WTC11 (cell line): ENCODE data around the gene GRAP2. TPM values are rescaled to one million over a fixed set of nuclear protein-coding genes. Genes with fewer than 3 reads are reported as not detected.

Source experiments
- ATAC-seq: fragments of 200-7000 bp; cut with Tn5 transposase; 2 replicates; pipeline ENCODE4 v1.10.0; 2021; ENCODE audit warnings: mild to moderate bottlenecking, moderate library complexity
- CTCF ChIA-PET: fragments of 300-600 bp; sonication (Branson Sonifier 250); formaldehyde crosslinking; loops from one replicate; lab custom pipeline; 2021; ENCODE audit warnings: antibody characterized with exemption; lab: Charles Lee
- POLR2A ChIA-PET: fragments of 350-600 bp; sonication (Branson Sonifier 250); formaldehyde crosslinking; loops from one replicate; lab custom pipeline; 2021; ENCODE audit warnings: antibody characterized with exemption; lab: Charles Lee
- DNase-seq: peaks from one replicate; pipeline ENCODE4 v3.0.0; 2021; ENCODE audit warnings: low spot score
- H3K27ac Mint-ChIP-seq: 2 replicates; pipeline ENCODE4 v1.8.0; 2021; ENCODE audit warnings: mixed read lengths
- H3K27me3 Mint-ChIP-seq: 2 replicates; pipeline ENCODE4 v1.8.0; 2021; ENCODE audit warnings: low read depth, mild to moderate bottlenecking, moderate library complexity, mixed read lengths
- H3K36me3 Mint-ChIP-seq: 2 replicates; pipeline ENCODE4 v1.8.0; 2021; ENCODE audit warnings: mixed read lengths
- H3K4me1 Mint-ChIP-seq: 2 replicates; pipeline ENCODE4 v1.8.0; 2022; ENCODE audit warnings: mixed read lengths
- H3K4me3 Mint-ChIP-seq: 2 replicates; pipeline ENCODE4 v1.8.0; 2021; ENCODE audit warnings: mild to moderate bottlenecking, moderate library complexity, mixed read lengths
- H3K9me3 Mint-ChIP-seq: 2 replicates; pipeline ENCODE4 v1.8.0; 2021; ENCODE audit warnings: mixed read lengths
- AR ChIP-seq: fragments of 250-450 bp; sonication (Bioruptor Pico); IDR thresholded peaks from 2 replicates; pipeline ENCODE4 v1.9.0; 2021; ENCODE audit warnings: mild to moderate bottlenecking
- CTCF ChIP-seq: fragments of 200-600 bp; IDR thresholded peaks from 2 replicates; pipeline ENCODE4 v1.8.0; 2022; ENCODE audit warnings: antibody characterized with exemption
- ERG ChIP-seq: fragments of 250-450 bp; sonication (Bioruptor Pico); IDR thresholded peaks from 2 replicates; pipeline ENCODE4 v1.8.0; 2021; ENCODE audit warnings: mild to moderate bottlenecking
- ETV6 ChIP-seq: sonication (generic); formaldehyde crosslinking; IDR thresholded peaks from 2 replicates; pipeline ENCODE4 v1.8.1; 2022; ENCODE audit warnings: mild to moderate bottlenecking, missing genetic modification reagents
- FOXK1 ChIP-seq: sonication (generic); formaldehyde crosslinking; IDR thresholded peaks from 2 replicates; pipeline ENCODE4 v1.8.0; 2022; ENCODE audit warnings: mild to moderate bottlenecking, moderate library complexity, missing genetic modification reagents
- MAX ChIP-seq: sonication (generic); formaldehyde crosslinking; IDR thresholded peaks from 2 replicates; pipeline ENCODE4 v1.8.0; 2022; ENCODE audit warnings: mild to moderate bottlenecking, missing genetic modification reagents
- NR2C2 ChIP-seq: sonication (generic); formaldehyde crosslinking; IDR thresholded peaks from 2 replicates; pipeline ENCODE4 v1.8.0; 2022; ENCODE audit warnings: mild to moderate bottlenecking, missing genetic modification reagents
- SP1 ChIP-seq: sonication (generic); formaldehyde crosslinking; conservative IDR thresholded peaks from 2 replicates; pipeline ENCODE4 v1.8.1; 2022; ENCODE audit warnings: missing genetic modification reagents
- TEAD1 ChIP-seq: sonication (generic); formaldehyde crosslinking; IDR thresholded peaks from 2 replicates; pipeline ENCODE4 v1.8.0; 2022; ENCODE audit warnings: mild to moderate bottlenecking, missing genetic modification reagents
- USF2 ChIP-seq: sonication (generic); formaldehyde crosslinking; IDR thresholded peaks from 2 replicates; pipeline ENCODE4 v1.8.1; 2023; ENCODE audit warnings: mild to moderate bottlenecking, missing genetic modification reagents, moderate library complexity
- ZMAT4 ChIP-seq: fragments of 250-450 bp; sonication (Bioruptor Pico); IDR thresholded peaks from 2 replicates; pipeline ENCODE4 v1.9.0; 2021; ENCODE audit warnings: mild to moderate bottlenecking
- ZNF423 ChIP-seq: fragments of 250-450 bp; sonication (Bioruptor Pico); IDR thresholded peaks from 2 replicates; pipeline ENCODE4 v2.1.2; 2022; ENCODE audit warnings: mild to moderate bottlenecking, moderate library complexity
- total RNA-seq: library from RNA; stranded (reverse); gene quantifications from 3 replicates; pipeline ENCODE4 v1.2.3, GENCODE V29; 2021

GRAP2 gene
- total RNA-seq, 1 experiment from 2014 or later = 0.33 TPM

- Mint-ChIP-seq H3K36me3 (peaks cover 21% of the 10 kb centered on the region), H3K4me1 (peaks cover 57% of the 10 kb centered on the region), H3K27me3 (no peaks in the 10 kb centered on the region), H3K27ac (peak overlapping the region; percentile 70; the same call in 1 of the 2 replicates), H3K4me3 (peak overlapping the region; percentile 29), H3K9me3 (peaks cover 11% of the 10 kb centered on the region)
- peak; percentile 63 for DNase-seq
- POLR2A ChIA-PET = interaction anchor here (0.6 to 1.6 kb wide), 4 partner anchors 11 to 35 kb away, joined by 3 to 5 read pairs (median 4); no protein-coding TSS in a partner anchor
- peak; percentile 79 for ATAC-seq
- TF ChIP-seq ERG (CRISPR knock-in tag) = no peak
- 0 out of 2 replicates have a peak, but pooled peaks have one; percentile 30 for TF ChIP-seq SP1 (CRISPR knock-in tag)
- TF ChIP-seq CTCF = no peak
- peak; percentile 66; the same call in 1 of the 2 replicates for TF ChIP-seq MAX (CRISPR knock-in tag)
- peak; percentile 82 for TF ChIP-seq FOXK1 (CRISPR knock-in tag)
- TF ChIP-seq ZNF423 (CRISPR knock-in tag) = 0 out of 2 replicates have a peak, but pooled peaks have one; percentile 5
- 0 out of 2 replicates have a peak, but pooled peaks have one; percentile 19 for TF ChIP-seq TEAD1 (CRISPR knock-in tag)
- CTCF ChIA-PET = interaction anchor here (0.6 to 3.1 kb wide), 15 partner anchors 9 to 513 kb away, joined by 3 to 56 read pairs (median 4); no protein-coding TSS in a partner anchor
Measured at GRCh38 chr22:40009292-40009774, 108.4 kb downstream of the GRAP2 start.

GRCh38 chr22:40009951-40010671 is 109.2 kb downstream of the GRAP2 start:
- POLR2A ChIA-PET = interaction anchor here (0.7 to 1.6 kb wide), 4 partner anchors 12 to 34 kb away, joined by 3 to 5 read pairs (median 4); no protein-coding TSS in a partner anchor
- CTCF ChIA-PET = interaction anchor here (0.6 to 3.1 kb wide), 15 partner anchors 10 to 621 kb away, joined by 3 to 56 read pairs (median 6); no protein-coding TSS in a partner anchor
- H3K4me1 Mint-ChIP-seq = peaks cover 57% of the 10 kb centered on the region
- 0 out of 2 replicates have a peak, but pooled peaks have one; percentile 22 for TF ChIP-seq USF2 (CRISPR knock-in tag)
- TF ChIP-seq ZMAT4 (CRISPR knock-in tag) = no peak
- peaks cover 15% of the 10 kb centered on the region for H3K36me3 Mint-ChIP-seq
- H3K27me3 Mint-ChIP-seq = no peaks in the 10 kb centered on the region
- no peak overlapping the region for H3K27ac Mint-ChIP-seq
- ATAC-seq = no peak
- no peak for DNase-seq
- peak overlapping the region; percentile 29 for H3K4me3 Mint-ChIP-seq
- peaks cover 11% of the 10 kb centered on the region for H3K9me3 Mint-ChIP-seq

- ATAC-seq = no peak
- TF ChIP-seq ETV6 (no peak), NR2C2 (CRISPR knock-in tag) (no peak), AR (CRISPR knock-in tag) (no peak)
- Mint-ChIP-seq H3K27ac (no peak overlapping the region), H3K27me3 (no peaks in the 10 kb centered on the region), H3K36me3 (peaks cover 13% of the 10 kb centered on the region), H3K9me3 (peaks cover 11% of the 10 kb centered on the region), H3K4me3 (no peak overlapping the region), H3K4me1 (peaks cover 54% of the 10 kb centered on the region)
- CTCF ChIA-PET = interaction anchor here (1.0 to 3.1 kb wide), 4 partner anchors 14 to 78 kb away, joined by 6 to 56 read pairs (median 23); no protein-coding TSS in a partner anchor
- no peak for DNase-seq
- POLR2A ChIA-PET = interaction anchor here (0.7 kb wide), 1 partner anchor 14 kb away, joined by 3 read pairs; no protein-coding TSS in a partner anchor
Measured at GRCh38 chr22:40010746-40011145, 109.9 kb downstream of the GRAP2 start.
